GM19023 (cell line): ENCODE measurements around the gene PRG3.
"Not testable (repeated sequence)": the region's sequence is repeated elsewhere in the genome, so short reads cannot be mapped to it uniquely, and the experiment has no call there.

Experiments used
- ATAC-seq: cut with Tn5 transposase; IDR thresholded peaks from one replicate; pipeline ENCODE4 v1.9.1; 2021; ENCODE audit warnings: mild to moderate bottlenecking, moderate library complexity; ENCODE audit not compliant: unreplicated experiment

Gene PRG3

GRCh38 chr11:57361420-57361819, 19.5 kb downstream of the PRG3 start:
- not testable (repeated sequence) for ATAC-seq

GRCh38 chr11:57360991-57361390, 20.0 kb downstream of the PRG3 start:
- no peak for ATAC-seq

GRCh38 chr11:57359896-57360690, 20.9 kb downstream of the PRG3 start:
- ATAC-seq, result no peak

- ATAC-seq, result no peak
These were observed 21.6 kb downstream of the PRG3 start for GRCh38 chr11:57359396-57359795.

GRCh38 chr11:57358991-57359390, 22.0 kb downstream of the PRG3 start:
- no peak for ATAC-seq

- ATAC-seq, result no peak
These were observed 22.4 kb downstream of the PRG3 start for GRCh38 chr11:57358543-57358961.

- ATAC-seq, result no peak
These were observed 23.1 kb downstream of the PRG3 start for GRCh38 chr11:57357856-57358255.

GRCh38 chr11:57357310-57357709, 23.6 kb downstream of the PRG3 start:
- no peak for ATAC-seq

- no peak for ATAC-seq
These were observed 24.7 kb downstream of the PRG3 start for GRCh38 chr11:57356268-57356667.

- no peak for ATAC-seq
These were observed 26.3 kb downstream of the PRG3 start for GRCh38 chr11:57354699-57355098.

GRCh38 chr11:57353852-57354251, 27.1 kb downstream of the PRG3 start:
- ATAC-seq, result no peak

- no peak for ATAC-seq
These were observed 27.5 kb downstream of the PRG3 start for GRCh38 chr11:57353446-57353845.

GRCh38 chr11:57353036-57353435, 27.9 kb downstream of the PRG3 start:
- ATAC-seq, result no peak

- ATAC-seq, result no peak
These were observed 31.3 kb downstream of the PRG3 start for GRCh38 chr11:57349491-57350274.

GRCh38 chr11:57348636-57349313, 32.2 kb downstream of the PRG3 start:
- no peak for ATAC-seq

- no peak for ATAC-seq
These were observed 32.9 kb downstream of the PRG3 start for GRCh38 chr11:57348052-57348451.

GRCh38 chr11:57347336-57347735, 33.6 kb downstream of the PRG3 start:
- ATAC-seq, result no peak

- ATAC-seq, result peak; percentile 71
These were observed 35.3 kb downstream of the PRG3 start for GRCh38 chr11:57345555-57346211.

GRCh38 chr11:57344826-57345225, 36.1 kb downstream of the PRG3 start:
- no peak for ATAC-seq

GRCh38 chr11:57343825-57344224, 37.1 kb downstream of the PRG3 start:
- ATAC-seq, result no peak

- ATAC-seq, result no peak
These were observed 38.2 kb downstream of the PRG3 start for GRCh38 chr11:57342702-57343101.
